GM21825 (cell line): ENCODE data around the gene GLB1L3.

ENCODE experiments used
- ATAC-seq: cut with Tn5 transposase; IDR thresholded peaks from one replicate; pipeline ENCODE4 v1.9.1; 2021; ENCODE audit warnings: mild to moderate bottlenecking, moderate library complexity; ENCODE audit not compliant: unreplicated experiment

The GLB1L3 gene

GRCh38 chr11:134275534-134276395 lies at the start of gene GLB1L3:
GLB1L3 (plus strand) TSS chr11:134276379; CDS start chr11:134276741, 362 bp downstream.
- no peak for ATAC-seq

- ATAC-seq, result no peak
These were observed 49.3 kb upstream of the GLB1L3 start for GRCh38 chr11:134226806-134227325.

GRCh38 chr11:134228625-134229024 lies 47.6 kb upstream of the GLB1L3 start:
- peak; percentile 46 for ATAC-seq

GRCh38 chr11:134229126-134229790 lies 46.9 kb upstream of the GLB1L3 start:
- ATAC-seq, result no peak

DNA sequence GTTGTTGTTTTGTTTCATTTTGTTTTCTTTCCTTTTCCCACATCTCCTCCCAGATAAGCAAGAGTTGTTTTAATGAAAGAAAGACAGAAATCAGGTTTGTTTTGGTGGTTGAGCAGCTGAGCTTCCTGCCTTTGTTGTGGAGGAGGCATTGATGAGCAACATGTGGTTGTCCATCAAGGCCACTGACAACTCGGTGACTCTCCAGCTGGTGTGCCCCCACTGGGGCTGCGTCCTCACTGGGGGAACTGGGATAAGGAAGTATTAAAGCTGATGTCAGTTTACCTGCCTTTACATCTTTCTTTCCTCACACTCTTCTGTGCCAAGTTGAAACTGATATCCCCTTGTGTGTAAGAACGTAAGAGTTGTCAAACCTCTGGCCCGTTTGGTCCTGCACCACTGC lies 45.8 kb upstream of the GLB1L3 start:
- no peak for ATAC-seq

- ATAC-seq, result peak; percentile 35
These were observed 44.1 kb upstream of the GLB1L3 start for GRCh38 chr11:134231958-134232659.

- ATAC-seq, result no peak
These were observed 42.4 kb upstream of the GLB1L3 start for GRCh38 chr11:134233729-134234179.

DNA sequence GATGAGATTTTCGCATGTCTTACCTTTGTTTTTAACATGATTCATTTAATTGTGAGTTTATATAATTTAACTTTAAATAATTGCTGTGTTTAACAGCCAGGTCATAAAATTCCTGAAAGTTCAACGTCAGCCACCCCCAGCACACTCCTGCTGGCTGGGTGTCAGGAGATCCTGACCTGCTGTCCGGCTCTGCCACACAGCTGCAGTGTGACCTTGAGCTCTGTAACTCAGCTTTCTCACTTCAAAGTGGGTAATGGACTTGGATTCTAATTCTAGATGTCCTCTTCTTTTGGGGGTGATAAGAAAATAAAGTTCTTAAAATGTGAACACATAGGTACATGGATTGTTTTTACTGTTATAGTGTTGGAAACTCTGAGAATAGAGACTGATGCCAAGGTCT lies 40.8 kb upstream of the GLB1L3 start:
- no peak for ATAC-seq

DNA sequence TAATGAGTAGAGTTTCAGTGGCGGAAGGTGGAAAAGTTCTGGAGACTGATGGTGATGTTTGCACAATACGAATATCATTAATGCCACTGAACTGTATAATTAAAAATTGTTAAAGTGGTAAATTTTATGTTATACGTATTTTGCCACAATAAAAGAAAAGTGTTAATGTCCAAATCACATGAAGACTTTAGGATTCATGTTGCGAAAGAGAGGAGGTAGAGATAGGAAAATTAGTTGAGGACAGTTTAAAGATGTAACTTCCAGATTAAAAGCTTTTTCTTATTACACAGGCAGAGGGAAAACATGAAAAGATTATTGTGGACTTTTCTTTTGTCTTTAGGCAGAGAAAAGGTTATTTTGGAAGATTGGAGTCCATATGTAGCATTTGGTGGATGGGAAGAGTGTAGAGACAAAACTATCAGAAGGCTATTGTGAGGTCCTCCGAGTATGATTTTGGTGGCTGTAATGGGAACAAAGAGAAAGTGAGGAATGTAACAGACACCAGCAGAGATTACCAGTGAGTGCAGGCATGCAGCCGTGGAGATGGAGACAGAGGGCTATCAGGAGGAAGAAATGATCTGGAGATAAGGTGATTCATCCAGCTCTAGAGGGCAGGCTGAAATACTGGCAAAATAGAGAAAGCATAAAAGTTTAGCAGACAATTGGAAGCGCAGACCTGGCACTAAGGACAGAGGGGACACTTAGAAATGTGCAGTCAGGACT lies 39.2 kb upstream of the GLB1L3 start:
- no peak for ATAC-seq

DNA sequence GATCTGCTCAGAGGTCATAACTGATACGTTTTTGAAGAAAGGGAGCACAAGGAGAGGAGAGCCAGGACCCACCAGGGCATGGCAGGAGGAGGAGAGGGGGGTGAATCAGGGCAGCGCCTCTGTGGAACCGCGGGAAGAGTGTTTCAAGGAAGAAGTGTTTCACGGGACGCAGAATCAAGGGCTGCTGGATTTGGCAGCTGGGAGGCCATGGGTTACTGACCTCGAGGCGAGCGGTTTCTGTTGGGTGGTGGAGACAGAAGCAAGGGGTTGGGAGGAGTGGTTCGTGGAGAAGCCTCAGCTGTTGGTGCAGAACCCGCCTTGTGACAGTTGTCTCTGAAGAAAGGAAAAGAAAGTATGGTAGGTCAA lies 38.6 kb upstream of the GLB1L3 start:
- ATAC-seq, result no peak

DNA sequence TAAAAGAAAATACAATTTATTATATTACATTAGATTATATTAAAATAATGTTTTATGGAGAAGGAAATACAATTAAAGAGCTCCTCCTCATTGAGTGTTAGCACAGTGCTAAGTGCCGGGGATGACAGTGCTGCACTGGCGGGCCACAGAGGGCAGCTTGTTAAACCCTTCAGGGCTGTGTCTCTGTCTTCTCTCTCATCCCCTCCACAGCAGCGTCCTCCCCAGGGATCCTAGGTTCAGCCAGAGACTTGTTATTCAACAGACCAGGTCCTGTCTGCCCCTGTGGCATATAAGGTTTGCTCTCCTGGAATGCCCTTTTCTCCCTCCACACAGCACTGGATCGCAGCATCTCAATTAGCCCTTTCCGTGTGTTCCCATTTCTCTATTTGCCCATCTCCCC lies 37.2 kb upstream of the GLB1L3 start:
- no peak for ATAC-seq

- no peak for ATAC-seq
These were observed 35.6 kb upstream of the GLB1L3 start for GRCh38 chr11:134240592-134240991.

GRCh38 chr11:134242376-134242775 lies 33.8 kb upstream of the GLB1L3 start:
- ATAC-seq, result no peak

- ATAC-seq, result no peak
These were observed 32.3 kb upstream of the GLB1L3 start for GRCh38 chr11:134243913-134244312.

DNA sequence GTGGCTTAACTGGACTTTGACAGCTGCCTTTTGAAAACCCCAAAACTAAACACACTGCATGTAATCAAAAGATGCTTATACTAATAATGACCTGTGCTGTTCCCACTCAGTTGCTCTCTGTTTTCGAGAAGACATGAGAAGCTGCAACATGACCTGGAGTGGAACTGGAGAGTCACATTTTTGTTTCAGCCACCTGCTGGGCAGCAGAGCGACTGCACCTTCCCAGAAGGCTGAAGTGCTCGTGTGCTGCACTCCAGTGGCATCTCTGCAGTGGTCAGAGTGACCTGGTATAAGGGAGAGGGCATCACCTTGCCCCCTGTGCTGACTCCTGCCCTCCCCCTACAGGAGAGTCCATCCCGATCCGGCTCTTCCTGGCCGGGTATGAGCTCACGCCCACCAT lies 31.6 kb upstream of the GLB1L3 start:
- peak; percentile 71 for ATAC-seq

- no peak for ATAC-seq
These were observed 30.7 kb upstream of the GLB1L3 start for GRCh38 chr11:134245434-134245833.

DNA sequence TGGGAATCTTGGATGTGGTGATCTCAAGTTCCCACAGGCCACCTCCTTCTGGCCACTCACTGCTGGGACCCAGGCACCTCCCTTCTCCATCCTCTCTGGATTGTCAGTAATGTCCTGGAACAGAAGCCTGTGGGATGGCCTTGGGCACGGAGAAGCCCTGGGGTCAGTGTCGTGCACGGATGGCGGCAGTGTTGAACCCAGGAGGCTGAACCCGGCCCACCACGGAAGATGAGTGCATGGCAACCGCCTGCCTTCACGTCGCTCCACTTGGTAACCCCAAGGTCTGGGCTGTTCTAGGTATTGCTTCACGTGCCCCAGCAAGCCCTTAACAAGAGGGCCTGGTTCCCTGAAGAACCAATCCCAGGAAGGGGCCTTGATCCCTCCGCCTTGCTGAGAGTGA lies 30.1 kb upstream of the GLB1L3 start:
- ATAC-seq, result no peak

DNA sequence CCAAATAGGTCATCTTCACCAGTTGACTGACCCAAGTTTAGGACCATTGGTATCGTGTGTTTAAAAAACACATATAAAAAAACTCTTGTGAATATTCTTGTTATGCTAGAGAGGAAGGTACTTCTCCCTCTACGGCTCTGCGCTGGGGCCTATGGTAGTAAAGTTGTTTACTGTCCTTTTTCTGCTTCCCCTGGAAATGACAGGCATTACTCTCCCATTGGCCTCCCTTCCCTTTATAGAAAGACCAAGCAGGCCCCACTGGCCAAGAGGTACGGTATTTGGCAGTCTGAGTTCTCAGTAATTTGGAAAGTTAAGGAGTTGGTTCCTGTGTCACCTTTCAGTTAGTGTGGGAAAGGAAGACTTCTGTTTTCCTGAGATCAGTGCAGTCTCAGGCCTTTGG lies 29.5 kb upstream of the GLB1L3 start:
- ATAC-seq, result no peak

GRCh38 chr11:134248910-134249480 lies 27.2 kb upstream of the GLB1L3 start:
- ATAC-seq, result no peak

- ATAC-seq, result no peak
These were observed 25.9 kb upstream of the GLB1L3 start for GRCh38 chr11:134250246-134250645.
